PC-9 (cell line): ENCODE measurements around the gene HOXD11. TPM values are rescaled to one million over a fixed set of nuclear protein-coding genes. Genes with fewer than 3 reads are reported as not detected.

Experiments
- BruUV-seq: library from RNA; stranded (reverse); fragments of 400-500 nt; replicated peaks from 2 replicates; lab custom pipeline; 2021; lab: Mats Ljungman, UMichigan
- CTCF ChIA-PET: fragments of 300-600 bp; sonication (Branson Sonifier 250); formaldehyde crosslinking; loops from one replicate; lab custom pipeline; 2022; ENCODE audit warnings: antibody characterized with exemption; lab: Charles Lee
- POLR2A ChIA-PET: fragments of 300-600 bp; sonication (Branson Sonifier 250); formaldehyde crosslinking; loops from one replicate; lab custom pipeline; 2022; ENCODE audit warnings: antibody characterized with exemption; ENCODE audit not compliant: unreplicated experiment; lab: Charles Lee
- DNase-seq, 2 experiments: peaks; one replicate each; pipeline versions ENCODE4 v3.0.0 to v3.0.0-alpha.2; 2015 to 2022; ENCODE audit warnings: mixed read lengths in 1 of 2
- H2AFZ ChIP-seq: fragments of 200-600 bp; sonication (generic); 2 replicates; pipeline ENCODE4 v1.8.1; 2017; ENCODE audit warnings: antibody characterized with exemption
- H3F3A ChIP-seq: fragments of 200-600 bp; sonication (generic); 2 replicates; pipeline ENCODE4 v1.8.1; 2017; ENCODE audit warnings: antibody characterized with exemption, mild to moderate bottlenecking, low read depth; ENCODE audit not compliant: insufficient read depth
- H3K27ac ChIP-seq: fragments of 200-600 bp; sonication (generic); 2 replicates; pipeline ENCODE4 v1.6.1; 2016; ENCODE audit warnings: mixed run types
- H3K27me3 ChIP-seq: fragments of 200-600 bp; sonication (generic); 2 replicates; pipeline ENCODE4 v1.6.1; 2016; ENCODE audit warnings: low read depth, mixed run types; ENCODE audit not compliant: insufficient read depth
- H3K36me3 ChIP-seq: fragments of 200-600 bp; sonication (generic); 2 replicates; pipeline ENCODE4 v1.6.1; 2016; ENCODE audit warnings: low read depth, mixed run types
- H3K4me1 ChIP-seq: fragments of 200-600 bp; sonication (generic); replicated peaks from 2 replicates; pipeline ENCODE4 v1.6.1; 2016; ENCODE audit warnings: mixed run types; ENCODE audit not compliant: insufficient read depth
- H3K4me2 ChIP-seq: fragments of 200-600 bp; sonication (generic); 2 replicates; pipeline ENCODE4 v1.6.1; 2017; ENCODE audit warnings: mixed run types
- H3K4me3 ChIP-seq: fragments of 200-600 bp; sonication (generic); 2 replicates; pipeline ENCODE4 v1.6.1; 2016; ENCODE audit warnings: mixed run types
- H3K79me2 ChIP-seq: fragments of 200-600 bp; sonication (generic); 2 replicates; pipeline ENCODE4 v1.6.1; 2017; ENCODE audit warnings: low read depth, mixed run types
- H3K9me2 ChIP-seq: fragments of 200-600 bp; sonication (generic); 2 replicates; pipeline ENCODE4 v1.8.1; 2017; ENCODE audit warnings: mild to moderate bottlenecking; ENCODE audit not compliant: insufficient read depth
- H3K9me3 ChIP-seq: fragments of 200-600 bp; sonication (generic); 2 replicates; pipeline ENCODE4 v1.8.1; 2016; ENCODE audit warnings: low read depth; ENCODE audit not compliant: insufficient read depth
- H4K20me1 ChIP-seq: fragments of 200-600 bp; sonication (generic); 2 replicates; pipeline ENCODE4 v1.8.1; 2017; ENCODE audit not compliant: insufficient read depth
- CTCF ChIP-seq: fragments of 200-600 bp; sonication (generic); conservative IDR thresholded peaks from 2 replicates; pipeline ENCODE4 v1.6.1; 2017; ENCODE audit warnings: mixed run types, antibody characterized with exemption, mild to moderate bottlenecking, moderate library complexity
- EZH2 ChIP-seq: fragments of 200-600 bp; sonication (generic); IDR thresholded peaks from 2 replicates; pipeline ENCODE4 v1.8.0; 2017; ENCODE audit warnings: antibody characterized with exemption, low read depth
- intact Hi-C: fragments of 100-400 bp; cut with micrococcal nuclease; formaldehyde crosslinking; loops from one replicate; pipeline ENCODE4 v1.10.0; 2022; ENCODE audit not compliant: unreplicated experiment
- total RNA-seq: library from RNA; stranded (reverse); gene quantifications from 2 replicates; pipeline ENCODE4 v1.2.3, GENCODE V29; 2021

HOXD11 gene
- total RNA-seq, 1 experiment from 2014 or later = not detected

GRCh38 chr2:176152350-176153181, 45.5 kb downstream of the HOXD11 start:
- H3K27me3 ChIP-seq = peaks cover 91% of the 10 kb centered on the region
- CTCF ChIA-PET = no interaction called here
- no peaks in the 10 kb centered on the region for H3K36me3 ChIP-seq
- no peak for TF ChIP-seq CTCF
- no peak for TF ChIP-seq EZH2
- no peak for DNase-seq
- POLR2A ChIA-PET = no interaction called here
- intact Hi-C loops = no loop called here
- no peaks in the 10 kb centered on the region for H3K9me3 ChIP-seq
- H3K79me2 ChIP-seq = no peaks in the 10 kb centered on the region
- H3K9me2 ChIP-seq = no peaks in the 10 kb centered on the region
- no peaks in the 10 kb centered on the region for H3F3A ChIP-seq
- H3K27ac ChIP-seq = no peak overlapping the region
- no peaks in the 10 kb centered on the region for H3K4me1 ChIP-seq
- no peak overlapping the region for H3K4me2 ChIP-seq
- H3K4me3 ChIP-seq = no peak overlapping the region
- no TSS peak for BruUV-seq
- no peak overlapping the region for H2AFZ ChIP-seq
- H4K20me1 ChIP-seq = no peaks in the 10 kb centered on the region

- intact Hi-C loops = no loop called here
- DNase-seq = no peak
- Histone ChIP-seq H3K4me3 (no peak overlapping the region), H2AFZ (no peak overlapping the region), H3K79me2 (no peaks in the 10 kb centered on the region), H3F3A (no peaks in the 10 kb centered on the region), H3K9me3 (no peaks in the 10 kb centered on the region), H3K9me2 (no peaks in the 10 kb centered on the region), H3K36me3 (no peaks in the 10 kb centered on the region), H3K27ac (no peak overlapping the region), H3K4me1 (no peaks in the 10 kb centered on the region), H3K27me3 (peaks cover 90% of the 10 kb centered on the region), H4K20me1 (no peaks in the 10 kb centered on the region), H3K4me2 (no peak overlapping the region)
- BruUV-seq = no TSS peak
- TF ChIP-seq CTCF (no peak), EZH2 (no peak)
- ChIA-PET POLR2A (no interaction called here), CTCF (no interaction called here)
These were observed 47.6 kb downstream of the HOXD11 start for GRCh38 chr2:176154576-176155252.

GRCh38 chr2:176155356-176156044, 48.4 kb downstream of the HOXD11 start:
- Histone ChIP-seq H3K4me3 (no peak overlapping the region), H3K9me3 (no peaks in the 10 kb centered on the region), H3K4me1 (no peaks in the 10 kb centered on the region), H3F3A (no peaks in the 10 kb centered on the region), H3K9me2 (no peaks in the 10 kb centered on the region), H3K79me2 (no peaks in the 10 kb centered on the region), H4K20me1 (no peaks in the 10 kb centered on the region), H3K27ac (no peak overlapping the region), H3K36me3 (no peaks in the 10 kb centered on the region), H3K4me2 (no peak overlapping the region), H3K27me3 (peaks cover 90% of the 10 kb centered on the region), H2AFZ (no peak overlapping the region)
- TF ChIP-seq CTCF = no peak
- no peak for TF ChIP-seq EZH2
- ChIA-PET POLR2A (no interaction called here), CTCF (no interaction called here)
- no peak for DNase-seq
- BruUV-seq = no TSS peak
- intact Hi-C loops = no loop called here
